GM08714 (cell line): Measurements from ENCODE around the gene ZNF746.
"Not testable (repeated sequence)": the region's sequence is repeated elsewhere in the genome, so short reads cannot be mapped to it uniquely, and the experiment has no call there.

Experiments
- H3K4me3 ChIP-seq: fragments of 200-500 bp; sonication (Bioruptor generic); 2 replicates; pipeline ENCODE4 v1.5.1; 2014; ENCODE audit warnings: mild to moderate bottlenecking, low read length, inconsistent platforms
- ZNF274 ChIP-seq: IDR thresholded peaks from 2 replicates; pipeline ENCODE4 v1.6.1; 2012; ENCODE audit warnings: mild to moderate bottlenecking, low read depth, low read length

ZNF746 gene

GRCh38 chr7:149498811-149499210 lies 1.2 kb upstream of the ZNF746 start:
- no peak for TF ChIP-seq ZNF274
- no peak overlapping the region for H3K4me3 ChIP-seq

DNA sequence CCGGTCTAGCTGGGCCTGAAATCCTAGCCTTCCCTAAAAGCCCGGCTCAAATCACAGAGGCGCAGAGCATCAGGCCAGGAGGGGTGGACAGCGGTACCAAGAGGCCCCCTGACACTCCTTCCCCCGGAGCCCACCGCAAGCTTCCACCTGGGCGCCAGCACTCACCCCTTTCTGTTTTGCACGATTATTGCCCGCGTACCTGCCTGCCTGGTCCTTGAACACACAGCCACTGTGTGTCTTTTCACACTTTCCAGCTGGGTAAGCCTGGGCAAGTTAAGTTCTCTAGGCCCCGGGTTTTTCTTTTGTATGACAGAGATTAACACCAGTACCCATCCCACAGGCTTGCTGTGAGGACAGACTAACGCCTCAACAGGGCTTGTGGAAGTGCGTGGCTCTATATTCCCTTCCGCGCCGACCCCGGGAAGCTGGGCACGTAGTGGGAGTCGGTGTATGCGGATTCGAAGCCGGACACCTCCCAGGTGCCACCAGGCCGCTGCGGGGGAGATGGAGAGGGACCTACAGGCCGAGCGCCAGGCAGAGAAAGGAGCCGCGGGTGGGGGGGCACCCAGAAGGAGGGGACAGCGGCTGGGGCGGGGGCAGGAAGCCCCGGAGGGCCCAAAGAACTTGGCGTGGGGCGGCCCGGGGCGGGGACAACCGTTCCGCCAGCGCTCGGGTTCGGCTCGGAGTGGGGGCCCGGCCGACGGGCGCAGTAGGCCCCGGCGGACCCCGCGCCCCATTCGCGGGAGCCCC lies 792 bp downstream of the ZNF746 start:
- TF ChIP-seq ZNF274 = no peak
- H3K4me3 ChIP-seq = peak overlapping the region; percentile 77

DNA sequence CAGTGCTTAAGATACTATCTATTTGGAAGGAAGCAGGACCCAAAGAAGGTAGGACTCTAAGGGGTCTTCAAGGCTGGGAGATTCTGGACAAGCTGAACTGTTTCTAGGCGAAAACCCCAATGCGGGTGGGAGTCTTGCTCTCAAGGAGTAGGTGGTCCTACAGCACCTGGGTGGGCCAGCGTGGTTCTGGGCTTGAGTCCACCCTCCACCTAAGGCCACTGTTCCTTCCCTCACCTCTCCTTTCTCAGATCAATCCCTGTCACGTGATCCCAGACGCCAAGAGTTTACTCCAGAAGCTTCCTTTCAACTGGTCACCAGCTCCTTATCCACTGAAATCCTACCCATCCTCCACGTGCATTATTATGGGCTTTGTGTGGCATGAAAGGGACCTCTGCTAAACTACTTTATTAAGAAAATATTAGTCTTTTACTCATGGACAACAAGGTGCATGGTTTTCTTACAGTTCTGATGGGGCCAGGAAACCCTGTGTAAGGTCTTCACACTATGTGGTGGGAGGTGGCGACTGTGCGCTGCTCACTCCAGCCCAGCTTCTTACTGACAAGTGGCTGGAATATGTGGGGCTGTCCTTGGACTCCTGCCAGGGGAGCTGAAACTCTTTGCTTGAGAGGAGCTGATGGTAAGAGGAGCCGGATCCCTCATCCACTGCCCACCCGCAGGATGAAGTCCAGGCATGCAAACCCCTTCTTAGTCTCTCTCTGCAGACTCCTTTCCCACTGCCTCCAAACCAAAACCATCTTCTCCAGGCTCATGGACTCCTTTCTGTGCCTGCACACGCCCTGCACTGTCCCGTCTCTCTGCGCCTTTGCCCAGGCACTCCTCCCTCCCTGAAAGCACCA lies 1.6 kb downstream of the ZNF746 start:
- no peak for TF ChIP-seq ZNF274
- H3K4me3 ChIP-seq = peak overlapping the region; percentile 77; the same call in 1 of the 2 replicates

GRCh38 chr7:149494738-149495368 lies 2.8 kb downstream of the ZNF746 start:
- no peak overlapping the region for H3K4me3 ChIP-seq
- TF ChIP-seq ZNF274 = no peak

DNA sequence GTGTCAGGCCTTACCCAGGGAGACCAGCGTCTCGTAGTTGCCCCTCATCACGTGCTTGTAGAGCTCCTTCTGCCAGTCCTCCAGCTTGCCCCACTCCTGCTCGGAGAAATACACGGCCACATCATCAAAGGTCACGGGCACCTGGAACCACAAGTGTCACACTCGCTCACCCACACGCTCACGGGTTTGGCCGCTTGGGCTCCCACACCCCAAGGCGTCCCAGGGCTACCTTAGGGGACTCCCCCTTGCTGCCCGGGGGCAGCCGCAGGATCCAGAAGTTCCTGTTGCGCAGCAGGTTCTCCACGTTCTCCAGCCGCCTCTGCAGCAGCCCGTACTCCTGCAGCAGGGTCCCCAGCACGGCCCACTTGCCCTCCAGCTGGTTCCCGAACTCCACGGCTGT lies 3.6 kb downstream of the ZNF746 start:
- not testable (repeated sequence) for H3K4me3 ChIP-seq

DNA sequence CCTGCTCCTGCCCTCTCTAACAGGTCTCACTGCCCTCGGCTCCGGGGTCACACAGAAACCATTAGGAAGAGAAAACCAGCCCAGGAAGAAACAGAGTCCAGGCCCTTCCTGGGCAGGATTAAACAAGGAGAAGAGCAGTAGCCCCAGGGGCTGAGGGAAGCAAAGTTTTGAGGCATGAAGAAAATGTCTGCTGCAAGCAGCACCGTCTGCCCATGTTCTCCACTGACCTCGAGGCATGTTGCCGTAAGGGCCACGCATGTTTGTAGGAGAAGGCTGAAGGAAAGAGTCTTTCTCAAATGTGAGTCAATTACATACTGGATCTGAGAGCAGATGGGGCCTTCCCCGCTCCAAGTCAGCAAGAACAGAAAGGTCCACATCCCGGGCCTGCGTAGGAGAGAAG lies 4.2 kb downstream of the ZNF746 start:
- no peak for TF ChIP-seq ZNF274
- no peak overlapping the region for H3K4me3 ChIP-seq

DNA sequence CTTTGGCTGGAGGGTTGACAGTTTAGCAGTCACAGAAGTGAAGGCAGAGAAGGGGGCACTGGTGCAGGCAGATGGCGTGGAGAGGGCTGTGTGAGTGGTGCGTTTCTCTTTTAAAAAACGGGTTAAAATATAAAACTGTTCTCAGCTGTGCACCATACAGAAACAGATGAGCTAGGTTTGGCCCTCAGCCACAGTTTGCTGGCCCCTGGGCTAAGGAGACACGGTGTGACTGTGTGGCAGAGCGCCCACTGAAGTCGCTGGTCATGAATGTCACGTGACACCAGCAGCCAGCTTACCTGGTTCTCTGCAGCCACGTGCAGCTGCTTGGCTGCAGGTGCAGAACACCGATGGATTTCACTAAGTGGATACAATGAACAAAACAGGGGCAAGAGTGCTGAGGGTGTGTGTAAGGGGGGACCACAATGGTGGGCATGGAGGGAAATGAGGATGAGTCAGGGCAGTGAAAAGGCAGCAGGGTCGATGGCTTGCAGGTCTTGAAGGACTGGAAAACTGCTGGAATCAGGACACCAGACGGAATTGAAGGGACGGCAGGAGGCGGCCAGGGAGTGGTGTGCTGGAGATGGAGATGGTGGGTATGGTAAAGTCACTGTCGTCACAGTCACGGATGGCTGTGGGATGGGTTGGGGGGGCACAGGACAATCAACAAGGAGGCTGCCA lies 7.4 kb downstream of the ZNF746 start:
- TF ChIP-seq ZNF274 = no peak
- no peak overlapping the region for H3K4me3 ChIP-seq

DNA sequence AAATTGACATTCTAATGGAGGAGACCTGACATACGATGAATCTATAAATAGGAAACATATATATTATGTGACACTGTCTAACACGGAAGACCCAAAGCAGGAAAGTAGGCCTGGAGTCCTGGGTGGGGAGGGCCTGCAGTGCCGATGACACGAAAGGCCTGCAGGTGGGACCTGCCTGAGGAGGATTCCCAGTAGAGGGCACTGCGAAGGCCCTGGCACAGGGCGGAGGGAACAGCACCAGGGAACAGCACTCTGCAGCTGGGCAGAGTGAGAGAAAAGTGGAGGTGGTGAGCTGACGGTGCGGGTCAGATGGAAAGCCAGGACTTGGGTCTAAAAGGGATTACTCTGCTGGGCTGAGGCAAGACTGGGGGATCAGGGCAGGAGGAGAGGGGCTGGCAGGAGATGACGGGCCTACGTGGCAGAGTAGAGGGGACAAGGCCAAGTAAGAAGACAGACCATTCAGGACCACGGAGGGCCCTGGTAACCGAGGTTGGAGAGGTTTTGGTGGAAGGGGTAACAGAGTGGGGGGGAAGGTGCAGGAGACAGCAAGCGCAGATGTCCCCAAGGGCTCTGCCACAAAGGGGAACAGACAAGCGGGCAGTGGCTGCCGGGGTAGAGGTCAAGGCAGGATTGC lies 8.1 kb downstream of the ZNF746 start:
- TF ChIP-seq ZNF274 = no peak
- H3K4me3 ChIP-seq = no peak overlapping the region

DNA sequence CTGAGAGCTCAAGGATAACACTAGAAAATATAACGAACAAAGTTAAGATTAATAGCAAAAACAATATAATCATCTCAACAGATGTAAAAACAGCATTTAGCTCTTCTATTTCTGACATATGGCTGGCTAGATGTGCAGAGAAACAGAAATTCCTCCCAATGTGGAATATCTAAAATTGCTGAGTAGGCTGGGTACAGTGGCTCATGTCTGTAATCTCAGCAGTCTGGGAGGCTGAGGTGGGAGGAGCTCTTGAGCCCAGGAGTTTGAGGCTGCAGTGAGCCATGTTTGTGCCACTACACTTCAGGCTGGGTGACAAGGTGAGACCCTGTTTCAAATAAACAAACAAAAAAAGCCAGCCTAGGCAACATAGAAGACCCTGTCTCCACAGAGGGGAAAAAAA lies 18.0 kb downstream of the ZNF746 start:
- no peak overlapping the region for H3K4me3 ChIP-seq
- TF ChIP-seq ZNF274 = no peak

- no peak overlapping the region for H3K4me3 ChIP-seq
- TF ChIP-seq ZNF274 = no peak
These were observed 18.9 kb downstream of the ZNF746 start for GRCh38 chr7:149478754-149479153.

DNA sequence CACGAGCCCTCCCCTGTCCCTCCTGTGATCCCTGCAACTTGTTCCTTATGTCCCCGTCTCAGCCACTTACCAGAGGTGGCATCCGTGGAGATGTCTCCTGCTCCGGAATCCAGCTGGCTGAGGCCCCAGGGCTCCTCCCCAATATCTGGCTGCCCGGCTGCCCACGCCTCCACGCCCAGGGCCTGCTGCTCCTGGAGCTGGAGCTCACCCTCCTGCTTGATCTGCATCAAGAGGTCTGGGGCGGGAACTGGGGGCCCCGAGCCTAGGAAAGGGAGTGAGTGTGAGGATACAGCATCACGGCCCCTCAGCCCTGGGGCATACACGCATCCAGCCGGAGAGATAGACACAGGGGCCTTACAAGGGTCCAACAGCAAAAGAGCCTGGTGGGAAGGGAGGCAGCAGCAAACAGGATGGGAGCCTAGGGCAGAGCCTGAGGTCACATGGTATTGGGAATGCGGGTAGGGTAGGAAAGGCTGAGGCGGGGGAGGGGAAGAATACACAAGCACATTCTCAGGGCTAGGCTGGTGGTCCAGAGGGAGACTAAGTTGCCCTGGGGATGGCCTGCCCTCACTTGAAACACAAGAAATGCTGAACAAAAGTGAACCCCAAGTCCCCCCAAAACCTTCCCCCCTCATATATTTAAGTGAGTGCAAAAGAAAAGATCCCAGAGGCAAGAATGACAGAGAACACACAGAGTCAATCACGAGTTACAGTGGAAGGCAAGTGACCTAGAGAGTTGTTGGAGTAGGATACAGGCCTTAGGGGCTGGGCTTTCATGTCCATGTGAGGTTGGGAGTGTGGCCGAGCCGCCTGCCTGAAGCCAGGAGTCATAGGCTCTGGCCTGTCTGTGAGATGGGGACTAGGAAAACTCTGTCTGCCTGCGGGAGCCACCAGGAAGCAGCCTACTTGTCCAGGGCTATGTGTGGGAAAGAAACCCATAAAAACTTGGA lies 19.8 kb downstream of the ZNF746 start:
- TF ChIP-seq ZNF274 = no peak
- no peak overlapping the region for H3K4me3 ChIP-seq

- H3K4me3 ChIP-seq = no peak overlapping the region
- TF ChIP-seq ZNF274 = no peak
These were observed 20.8 kb downstream of the ZNF746 start for GRCh38 chr7:149476791-149477190.
